ENCODE data around the gene CDC37. TPM values are rescaled to one million over a fixed set of nuclear protein-coding genes. Genes with fewer than 3 reads are reported as not detected.

Gene CDC37
- total RNA-seq, 1 donor from 2014 or later: 142 TPM

DNA sequence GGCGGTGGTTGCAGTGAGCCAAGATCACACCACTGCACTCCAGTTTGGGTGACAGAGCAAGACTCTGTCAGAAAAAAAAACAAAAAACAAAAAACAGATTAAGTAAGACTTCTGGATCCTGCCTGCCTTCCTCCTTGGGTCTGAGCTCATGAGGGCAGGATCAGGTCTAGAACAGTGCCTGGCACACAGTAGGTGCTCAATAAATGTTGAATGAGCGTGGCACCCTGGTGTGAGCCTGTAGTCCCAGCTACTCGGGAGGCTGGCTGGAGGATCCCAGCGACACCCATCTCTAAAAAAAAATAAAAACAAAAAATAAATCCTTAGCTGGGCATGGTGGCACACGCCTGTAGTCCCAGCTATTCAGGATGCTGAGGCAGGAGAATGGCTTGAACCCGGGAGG lies 2.8 kb upstream of the CDC37 start:
- H3K36me3 ChIP-seq: no peaks in the 10 kb centered on the region
- H4K20me1 ChIP-seq (ENCODE audit: low read depth): peaks cover 12% of the 10 kb centered on the region
- Mint-ChIP-seq H3K9me3 (no peaks in the 10 kb centered on the region), H3K27ac (no peak overlapping the region), H3K4me1 (peaks cover 30% of the 10 kb centered on the region), H3K36me3 (no peaks in the 10 kb centered on the region), H3K4me3 (peak overlapping the region; percentile 62), H3K27me3 (ENCODE audit: insufficient read depth, low read depth) (peaks cover 12% of the 10 kb centered on the region)
- H3K4me1 ChIP-seq: peaks cover 5% of the 10 kb centered on the region
- no peak overlapping the region for H3K4me3 ChIP-seq
- TF ChIP-seq EZH2phosphoT487 (IDR thresholded peaks at IDR 0.05) (no peak), EZH2 (IDR thresholded peaks at IDR 0.05) (no peak), CTCF (IDR thresholded peaks at IDR 0.05) (no peak)
- H3K79me2 ChIP-seq (ENCODE audit: low read depth): peaks cover 22% of the 10 kb centered on the region
- H3K9me3 ChIP-seq (ENCODE audit: low read depth): no peaks in the 10 kb centered on the region
- no peak overlapping the region for H3K9ac ChIP-seq
- peaks cover 36% of the 10 kb centered on the region for H3K27me3 ChIP-seq
- H3K27ac ChIP-seq: no peak overlapping the region
- H3K4me2 ChIP-seq: no peak overlapping the region
- H2AFZ ChIP-seq (replicated peaks): no peak overlapping the region
- H3F3A ChIP-seq (ENCODE audit: low read depth): peaks cover 23% of the 10 kb centered on the region
- no peak for DNase-seq (ENCODE audit: low spot score)

DNA sequence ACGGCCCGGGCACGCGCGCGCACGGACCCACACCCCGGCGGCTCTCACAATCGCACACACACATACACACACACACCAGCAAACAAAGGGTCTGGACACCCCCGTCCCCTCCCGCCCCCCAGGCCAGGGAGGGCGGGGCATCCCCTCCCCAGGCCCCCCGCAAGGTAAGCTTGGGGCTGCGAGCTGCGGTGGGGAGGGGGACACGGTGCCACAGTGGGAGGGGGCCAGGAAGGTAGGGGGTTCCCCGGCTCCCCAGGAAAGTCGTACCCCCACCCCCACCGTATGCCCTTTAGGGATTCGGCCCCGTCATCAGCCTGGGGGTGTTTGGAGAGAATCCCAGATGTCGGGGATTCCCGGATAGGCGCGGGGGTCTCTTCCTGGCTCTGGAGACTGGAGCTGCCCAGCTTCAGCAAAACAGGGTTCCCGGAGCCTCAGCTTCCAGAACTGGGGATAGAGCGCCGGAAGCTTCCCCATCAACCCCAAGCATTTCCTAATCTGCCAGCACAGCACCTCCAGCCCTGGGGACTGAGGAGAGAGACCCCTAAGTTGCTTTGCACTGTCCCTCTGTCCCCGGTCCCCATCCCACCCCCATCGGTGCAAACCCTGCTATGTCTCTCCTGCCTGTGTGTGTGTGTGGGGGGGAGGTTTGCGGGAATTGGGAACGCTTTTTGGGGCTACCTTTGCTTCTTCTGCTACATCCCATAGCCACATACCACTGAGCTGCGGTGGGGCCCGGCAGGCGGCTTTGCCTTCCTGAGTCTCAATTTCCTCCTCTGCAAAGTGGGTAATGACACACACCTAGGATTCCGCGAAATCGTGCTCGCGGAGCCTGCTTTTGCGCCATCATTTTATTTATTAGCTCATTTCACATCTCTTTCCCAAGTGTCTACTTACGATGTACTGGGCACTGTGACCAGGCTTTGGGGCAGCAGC lies 1.8 kb upstream of the CDC37 start:
- peaks cover 23% of the 10 kb centered on the region for H4K20me1 ChIP-seq (ENCODE audit: low read depth)
- DNase-seq (ENCODE audit: low spot score): peak; percentile 37
- TF ChIP-seq EZH2 (IDR thresholded peaks at IDR 0.05) (no peak), EZH2phosphoT487 (IDR thresholded peaks at IDR 0.05) (peak; percentile 24)
- Mint-ChIP-seq H3K36me3 (no peaks in the 10 kb centered on the region), H3K4me3 (peak overlapping the region; percentile 93), H3K4me1 (peaks cover 31% of the 10 kb centered on the region), H3K27me3 (ENCODE audit: insufficient read depth, low read depth) (peaks cover 14% of the 10 kb centered on the region), H3K9me3 (no peaks in the 10 kb centered on the region), H3K27ac (peak overlapping the region; percentile 32)
- no peaks in the 10 kb centered on the region for H3K9me3 ChIP-seq (ENCODE audit: low read depth)
- peak overlapping the region; percentile 98 for H2AFZ ChIP-seq (replicated peaks)
- H3K79me2 ChIP-seq (ENCODE audit: low read depth): peaks cover 32% of the 10 kb centered on the region
- H3K27ac ChIP-seq: no peak overlapping the region
- H3K27me3 ChIP-seq: peaks cover 36% of the 10 kb centered on the region
- peaks cover 5% of the 10 kb centered on the region for H3K4me1 ChIP-seq
- peak overlapping the region; percentile 92 for H3K4me2 ChIP-seq
- H3K9ac ChIP-seq: no peak overlapping the region
- peak overlapping the region; percentile 97 for H3K4me3 ChIP-seq
- H3K36me3 ChIP-seq: no peaks in the 10 kb centered on the region
- H3F3A ChIP-seq (ENCODE audit: low read depth): peaks cover 23% of the 10 kb centered on the region

- Histone ChIP-seq H3K27ac (no peak overlapping the region), H3K9ac (peak overlapping the region; percentile 76), H2AFZ (replicated peaks) (no peak overlapping the region), H4K20me1 (ENCODE audit: low read depth) (peaks cover 43% of the 10 kb centered on the region), H3K4me3 (peak overlapping the region; percentile 97), H3K27me3 (peaks cover 30% of the 10 kb centered on the region), H3K79me2 (ENCODE audit: low read depth) (peaks cover 58% of the 10 kb centered on the region), H3K9me3 (ENCODE audit: low read depth) (no peaks in the 10 kb centered on the region), H3K4me2 (peak overlapping the region; percentile 92), H3K4me1 (peaks cover 5% of the 10 kb centered on the region), H3K36me3 (no peaks in the 10 kb centered on the region), H3F3A (ENCODE audit: low read depth) (peaks cover 23% of the 10 kb centered on the region)
- Mint-ChIP-seq H3K27me3 (ENCODE audit: insufficient read depth, low read depth) (peaks cover 20% of the 10 kb centered on the region), H3K36me3 (no peaks in the 10 kb centered on the region), H3K9me3 (no peaks in the 10 kb centered on the region), H3K4me3 (peak overlapping the region; percentile 93), H3K27ac (peak overlapping the region; percentile 92), H3K4me1 (peaks cover 24% of the 10 kb centered on the region)
- TF ChIP-seq EZH2 (IDR thresholded peaks at IDR 0.05) (no peak), EZH2phosphoT487 (IDR thresholded peaks at IDR 0.05) (no peak), CTCF (IDR thresholded peaks at IDR 0.05) (no peak)
- DNase-seq (ENCODE audit: low spot score): peak; percentile 39
These were observed 802 bp downstream of the CDC37 start for GRCh38 chr19:10402441-10403038.

Data from neural progenitor cell (in vitro differentiated cells).